LHCN-M2 (cell line): Measurements from ENCODE around the gene KCNK1. TPM values are rescaled to one million over a fixed set of nuclear protein-coding genes. Genes with fewer than 3 reads are reported as not detected.

ENCODE experiments used
- DNase-seq: peaks from one replicate; pipeline ENCODE4 v3.0.0-alpha.2; 2012; ENCODE audit warnings: low read depth
- total RNA-seq: library from RNA; depleted of rRNA; stranded (reverse); fragments of >200 nt; gene quantifications from 2 replicates; pipeline ENCODE4 v1.2.3, GENCODE V29; 2014

The KCNK1 gene
- total RNA-seq, 1 experiment from 2014 or later, result not detected

DNA sequence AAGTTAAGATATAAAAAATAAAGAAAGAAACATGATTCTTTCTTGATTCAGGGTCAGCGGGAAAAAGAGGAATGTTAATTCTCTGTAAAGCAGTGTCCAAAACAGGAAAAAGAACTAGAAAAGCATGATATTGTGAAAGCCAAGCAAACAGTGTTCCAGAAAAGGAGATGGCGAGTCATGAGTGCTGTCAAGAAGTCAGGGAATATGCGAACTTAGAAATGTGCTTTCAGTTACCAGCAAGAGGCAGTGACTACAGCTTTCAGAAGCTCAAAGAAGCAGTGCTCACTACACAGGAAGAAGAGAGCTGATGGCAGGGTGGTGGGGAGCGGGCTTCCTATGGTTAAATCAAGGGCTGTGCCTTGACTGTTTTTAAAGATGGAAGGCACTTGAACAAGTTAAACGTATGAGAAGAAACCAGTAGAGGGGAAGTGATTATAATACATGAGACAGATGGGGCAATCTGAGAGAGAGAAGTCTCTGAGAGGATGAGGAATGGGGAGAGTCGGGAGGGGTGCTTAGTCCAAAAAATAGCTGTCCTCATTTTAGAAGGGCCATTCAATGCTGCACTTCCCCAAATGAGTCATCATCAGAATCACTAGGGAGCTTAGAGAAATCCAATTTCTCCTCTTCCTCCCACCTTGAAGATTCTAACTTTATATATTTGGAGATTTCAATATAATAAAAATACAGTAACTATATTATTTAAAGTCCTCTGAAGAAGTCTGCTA, 90.4 kb downstream of the KCNK1 start:
- DNase-seq, result no peak

GRCh38 chr1:233704898-233705723, 91.2 kb downstream of the KCNK1 start:
- DNase-seq, result no peak

- DNase-seq, result no peak
Observed at GRCh38 chr1:233707153-233707879, 93.4 kb downstream of the KCNK1 start.

DNA sequence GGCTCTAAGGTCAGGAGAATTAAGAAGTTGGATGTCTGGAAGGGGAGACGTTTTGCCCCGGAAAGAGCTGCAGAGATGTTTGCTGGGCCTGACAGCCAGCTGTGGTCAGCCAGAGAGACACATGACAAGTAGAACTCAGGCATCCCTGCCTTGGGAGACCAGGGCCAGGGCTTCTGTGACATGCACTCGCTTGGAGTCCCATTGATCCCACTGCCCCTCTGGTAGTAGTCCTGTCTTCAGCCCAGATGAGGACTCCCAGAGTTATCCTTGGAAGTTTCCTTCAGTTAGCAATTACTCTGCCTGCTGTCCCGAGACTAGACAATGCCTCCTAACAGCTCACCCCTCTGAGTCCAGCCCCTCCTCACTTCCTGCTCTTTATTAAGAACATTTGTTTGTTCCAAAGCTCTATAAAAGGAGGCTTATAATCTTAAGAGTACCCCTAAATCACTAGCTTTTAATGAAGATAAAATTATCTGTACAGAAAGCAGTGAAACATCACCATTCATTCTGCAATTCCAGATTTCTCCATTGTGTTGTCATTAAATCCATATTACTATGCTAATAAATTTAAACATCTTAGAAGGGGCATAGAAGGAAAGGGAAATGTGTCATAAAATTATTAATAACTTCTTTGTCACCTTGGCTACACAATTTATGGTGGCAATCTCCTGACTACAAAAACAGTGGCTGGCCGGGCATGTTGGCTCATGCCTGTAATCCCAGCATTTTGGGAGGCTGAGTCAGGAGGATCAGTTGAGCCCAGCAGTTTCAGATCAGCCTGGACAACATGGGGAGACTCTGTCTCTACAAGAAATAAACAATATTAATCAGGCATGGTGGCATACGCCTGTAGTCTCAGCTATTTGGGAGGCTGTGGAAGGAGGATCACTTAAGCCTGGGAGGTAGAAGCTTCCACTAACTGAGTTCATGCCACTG, 94.2 kb downstream of the KCNK1 start:
- DNase-seq, result no peak

DNA sequence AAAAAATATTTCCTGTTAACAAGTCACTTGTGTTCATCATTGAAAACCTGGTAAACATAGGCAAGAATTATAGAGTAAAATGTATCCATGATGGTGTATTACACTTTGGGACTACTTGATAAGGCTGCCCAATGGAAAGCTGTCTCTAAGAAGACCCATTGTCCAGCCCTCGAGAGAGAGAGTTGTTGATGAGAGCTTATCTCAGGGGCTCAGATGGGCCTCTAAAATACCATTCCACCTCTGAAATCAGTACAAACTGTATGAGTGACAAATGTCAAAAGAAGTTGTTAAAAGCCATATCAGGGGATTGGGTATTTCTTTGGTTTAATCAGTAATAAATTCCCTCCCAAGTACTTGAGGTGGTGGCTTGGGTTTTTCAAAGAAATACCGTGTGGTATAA, 96.1 kb downstream of the KCNK1 start:
- no peak for DNase-seq

- DNase-seq, result no peak
Observed at GRCh38 chr1:233710507-233710906, 96.6 kb downstream of the KCNK1 start.

DNA sequence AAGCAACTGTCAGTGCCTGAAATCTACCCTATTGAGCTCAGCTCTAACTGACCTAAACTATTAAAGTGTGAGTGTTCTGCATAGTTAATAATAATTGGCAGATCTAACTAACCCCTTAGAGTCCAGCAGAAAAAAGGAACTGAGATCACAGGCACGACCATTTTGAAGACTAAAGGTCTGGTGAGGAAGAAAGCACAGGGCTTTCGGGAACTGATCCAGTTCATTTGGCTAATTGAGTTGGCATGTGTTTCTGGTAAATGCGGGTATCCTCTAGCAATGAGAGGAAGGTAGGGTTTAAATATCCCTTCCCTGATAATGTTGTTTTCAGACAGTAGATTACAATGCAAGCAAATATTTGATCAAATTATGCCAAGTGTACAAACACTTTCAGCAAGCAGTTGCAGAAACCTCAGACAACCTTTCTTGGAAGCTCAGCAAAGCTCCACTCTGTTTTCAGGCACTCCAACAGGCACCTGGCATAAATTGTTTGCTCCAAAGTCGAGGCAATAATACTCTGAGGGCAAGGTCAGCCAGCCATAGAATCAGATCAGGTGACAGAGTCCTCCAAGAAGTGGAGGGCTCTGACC, 100.8 kb downstream of the KCNK1 start:
- no peak for DNase-seq

DNA sequence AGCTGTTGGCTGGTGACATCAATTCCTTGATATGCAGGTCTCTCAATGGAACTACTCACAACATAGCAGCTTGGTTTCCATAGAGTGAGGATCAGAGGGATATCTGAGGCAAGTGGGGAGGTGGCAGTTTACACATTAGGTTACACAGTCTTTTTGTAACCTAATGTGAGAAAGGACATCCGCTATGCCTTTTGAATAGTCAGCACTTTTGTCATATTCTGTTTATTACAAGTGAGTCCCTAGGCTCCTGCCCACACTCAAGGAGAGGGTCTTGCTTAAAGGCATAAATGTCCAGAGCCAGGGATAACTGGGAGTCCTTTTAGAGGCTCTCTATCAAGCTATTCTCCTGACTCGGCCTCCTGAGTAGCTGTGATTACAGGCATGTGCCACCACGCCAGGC, 104.2 kb downstream of the KCNK1 start:
- DNase-seq, result no peak

DNA sequence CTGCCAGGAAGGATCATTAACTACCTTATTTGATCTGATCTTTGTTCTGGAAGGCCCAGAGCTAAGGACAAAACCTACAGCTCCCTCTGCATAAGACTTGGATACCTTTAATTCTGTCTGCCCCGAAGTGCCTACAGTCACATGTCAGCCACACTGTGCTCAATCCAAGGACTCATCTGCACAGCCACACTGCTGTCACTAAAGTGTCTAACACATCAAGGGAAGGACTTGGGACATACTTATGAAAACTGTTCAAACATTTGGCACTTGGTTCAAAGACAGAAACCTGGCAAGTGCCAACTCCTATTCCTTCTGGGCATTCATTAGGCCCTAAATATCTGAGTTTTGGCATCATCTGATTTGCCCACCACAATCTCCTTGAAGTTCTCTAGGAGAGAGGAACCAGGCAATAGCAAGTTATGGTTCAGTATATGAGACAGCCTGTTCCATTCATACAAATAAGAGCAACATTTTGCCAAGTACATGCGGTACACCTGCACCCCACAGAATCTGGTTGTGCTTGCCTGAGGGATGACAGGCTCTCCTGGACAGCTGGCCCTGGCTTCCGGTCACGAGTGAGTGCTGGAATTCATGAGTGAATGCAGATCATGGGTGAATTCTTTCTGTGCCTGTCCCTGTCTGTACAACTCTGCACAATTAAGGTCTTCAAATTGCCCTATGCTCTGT, 105.9 kb downstream of the KCNK1 start:
- DNase-seq, result no peak

DNA sequence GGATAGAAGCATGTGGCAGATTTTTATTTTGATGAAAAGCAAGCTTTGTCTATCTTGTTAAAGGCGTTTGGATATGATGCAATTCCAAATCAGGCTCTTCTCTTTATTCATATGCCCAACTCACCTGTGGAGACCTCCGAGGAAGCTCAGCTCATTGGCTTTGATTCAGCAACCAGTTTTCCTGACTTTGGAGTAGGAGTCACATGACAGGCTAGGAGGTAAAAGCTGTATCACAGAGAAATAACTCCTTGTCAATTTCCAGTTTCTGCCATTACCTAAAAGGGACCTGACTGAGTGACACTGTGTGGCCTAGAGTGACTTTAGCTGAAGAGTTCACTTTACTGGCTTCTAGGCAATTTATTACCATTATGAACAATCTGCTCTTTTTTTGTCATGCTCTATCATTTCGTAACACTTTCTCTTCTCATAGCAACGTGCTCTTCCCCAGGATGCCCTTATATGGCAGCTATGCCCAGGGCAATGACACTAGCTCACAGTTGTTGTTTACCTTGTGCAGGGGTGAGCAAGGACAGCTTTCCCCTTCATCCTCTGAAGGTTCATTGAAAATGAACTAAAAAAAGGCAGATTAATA, 107.2 kb downstream of the KCNK1 start:
- DNase-seq, result no peak
